ENCODE measurements around the gene SNN.

Gene SNN

GRCh38 chr16:11708421-11708820, 40.2 kb downstream of the SNN start:
- no peak overlapping the region for H3K4me3 ChIP-seq (ENCODE audit: low read depth, low read length)
- no peak for TF ChIP-seq CTCF (IDR thresholded peaks at IDR 0.05; ENCODE audit: low read depth, low read length)

GRCh38 chr16:11711662-11712061, 43.4 kb downstream of the SNN start:
- H3K4me3 ChIP-seq (ENCODE audit: low read depth, low read length), result no peak overlapping the region
- TF ChIP-seq CTCF (IDR thresholded peaks at IDR 0.05; ENCODE audit: low read depth, low read length), result no peak

- H3K4me3 ChIP-seq (ENCODE audit: low read depth, low read length), result no peak overlapping the region
- no peak for TF ChIP-seq CTCF (IDR thresholded peaks at IDR 0.05; ENCODE audit: low read depth, low read length)
Measured at GRCh38 chr16:11712122-11712521, 43.9 kb downstream of the SNN start.

GRCh38 chr16:11715246-11715947, 47.1 kb downstream of the SNN start:
- H3K4me3 ChIP-seq (ENCODE audit: low read depth, low read length), result no peak overlapping the region
- no peak for TF ChIP-seq CTCF (IDR thresholded peaks at IDR 0.05; ENCODE audit: low read depth, low read length)

- TF ChIP-seq CTCF (IDR thresholded peaks at IDR 0.05; ENCODE audit: low read depth, low read length), result no peak
- H3K4me3 ChIP-seq (ENCODE audit: low read depth, low read length), result no peak overlapping the region
Measured at GRCh38 chr16:11716336-11716735, 48.1 kb downstream of the SNN start.

GRCh38 chr16:11717811-11718210, 49.6 kb downstream of the SNN start:
- no peak for TF ChIP-seq CTCF (IDR thresholded peaks at IDR 0.05; ENCODE audit: low read depth, low read length)
- H3K4me3 ChIP-seq (ENCODE audit: low read depth, low read length), result no peak overlapping the region

- H3K4me3 ChIP-seq (ENCODE audit: low read depth, low read length), result no peak overlapping the region
- no peak for TF ChIP-seq CTCF (IDR thresholded peaks at IDR 0.05; ENCODE audit: low read depth, low read length)
Measured at GRCh38 chr16:11719171-11719570, 50.9 kb downstream of the SNN start.
